HUES48 (cell line): ENCODE data around the gene ERV3-1.
"Not testable (repeated sequence)": the region's sequence is repeated elsewhere in the genome, so short reads cannot be mapped to it uniquely, and the experiment has no call there.

Experiments
- H3K27ac ChIP-seq: one replicate; pipeline ENCODE4 v1.7.0; 2013; ENCODE audit warnings: low read depth, low read length, inconsistent platforms
- H3K27me3 ChIP-seq: 2 replicates; pipeline ENCODE4 v1.6.1; 2013; ENCODE audit warnings: mild to moderate bottlenecking, low read length; ENCODE audit not compliant: control insufficient read depth, insufficient read depth
- H3K36me3 ChIP-seq: 2 replicates; pipeline ENCODE4 v1.6.1; 2013; ENCODE audit warnings: low read length; ENCODE audit not compliant: control insufficient read depth, insufficient read depth
- H3K4me1 ChIP-seq: 2 replicates; pipeline ENCODE4 v1.6.1; 2013; ENCODE audit warnings: mild to moderate bottlenecking, low read length; ENCODE audit not compliant: control insufficient read depth, insufficient read depth
- H3K4me3 ChIP-seq: 2 replicates; pipeline ENCODE4 v1.5.1; 2013; ENCODE audit warnings: mild to moderate bottlenecking, low read depth, low read length
- H3K9ac ChIP-seq: 2 replicates; pipeline ENCODE4 v1.6.1; 2013; ENCODE audit warnings: mild to moderate bottlenecking, low read depth, low read length, moderate library complexity
- H3K9me3 ChIP-seq: 2 replicates; pipeline ENCODE4 v1.6.1; 2013; ENCODE audit warnings: low read length; ENCODE audit not compliant: control insufficient read depth, insufficient read depth

ERV3-1 gene

DNA sequence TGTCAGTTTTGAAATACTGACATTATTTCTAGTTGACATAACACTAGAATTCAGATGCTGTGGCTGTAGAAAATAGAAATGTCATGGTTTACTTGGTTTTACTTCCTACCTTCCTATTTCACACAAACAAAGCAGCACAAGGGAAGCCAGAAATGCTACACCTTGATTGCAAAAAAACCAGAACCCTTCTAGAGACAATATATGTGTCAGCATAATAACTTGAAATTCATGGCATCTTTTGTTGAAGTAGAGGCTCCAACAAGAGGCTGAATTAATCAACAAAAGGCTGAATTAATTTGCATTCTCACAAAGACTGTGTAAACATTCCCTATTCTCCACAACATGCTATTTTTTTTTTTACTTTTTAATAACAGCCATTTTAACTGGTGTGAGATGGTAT is 40.9 kb downstream of the ERV3-1 start:
- H3K27me3 ChIP-seq: no peaks in the 10 kb centered on the region
- H3K36me3 ChIP-seq: no peaks in the 10 kb centered on the region
- no peak overlapping the region for H3K4me3 ChIP-seq
- peaks cover 22% of the 10 kb centered on the region for H3K9me3 ChIP-seq
- H3K4me1 ChIP-seq: no peaks in the 10 kb centered on the region
- no peak overlapping the region for H3K9ac ChIP-seq
- H3K27ac ChIP-seq: no peak overlapping the region

DNA sequence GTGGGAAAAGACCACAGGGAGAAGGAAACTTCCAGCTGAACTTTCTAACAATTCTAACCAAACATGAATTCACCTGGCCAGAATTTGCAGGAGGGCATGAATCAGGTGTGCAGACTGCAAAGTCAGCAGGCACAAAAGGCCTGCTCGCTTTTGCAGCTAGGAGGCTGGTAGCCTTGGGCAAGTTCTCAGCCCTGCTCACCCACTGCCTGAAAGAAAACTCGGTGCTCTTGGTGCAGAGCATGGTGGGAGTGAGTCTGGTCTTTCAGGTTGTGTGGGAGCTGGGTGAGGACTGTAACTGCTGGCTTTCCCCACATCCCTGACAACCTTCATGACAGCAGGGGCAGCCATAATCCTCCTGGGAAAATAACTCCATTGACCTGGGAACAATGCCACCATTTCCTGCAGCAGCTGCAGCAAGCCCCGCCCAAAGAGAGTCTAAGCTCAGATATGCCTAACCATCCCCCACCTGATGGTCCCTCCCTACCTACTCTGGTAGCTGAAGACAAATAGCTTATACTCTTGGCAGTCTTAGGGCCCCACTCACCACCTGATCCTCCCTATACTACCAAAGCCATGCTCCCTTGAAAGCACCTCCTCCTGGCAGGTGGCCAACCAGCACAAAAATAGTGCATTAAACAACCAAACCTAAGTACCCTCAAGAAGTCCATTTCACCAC is 47.3 kb downstream of the ERV3-1 start:
- H3K36me3 ChIP-seq: no peaks in the 10 kb centered on the region
- H3K9ac ChIP-seq: no peak overlapping the region
- no peaks in the 10 kb centered on the region for H3K27me3 ChIP-seq
- H3K27ac ChIP-seq: peak overlapping the region; percentile 15
- H3K4me3 ChIP-seq: no peak overlapping the region
- peaks cover 4% of the 10 kb centered on the region; the same call in 1 of the 2 replicates for H3K9me3 ChIP-seq
- H3K4me1 ChIP-seq: no peaks in the 10 kb centered on the region

DNA sequence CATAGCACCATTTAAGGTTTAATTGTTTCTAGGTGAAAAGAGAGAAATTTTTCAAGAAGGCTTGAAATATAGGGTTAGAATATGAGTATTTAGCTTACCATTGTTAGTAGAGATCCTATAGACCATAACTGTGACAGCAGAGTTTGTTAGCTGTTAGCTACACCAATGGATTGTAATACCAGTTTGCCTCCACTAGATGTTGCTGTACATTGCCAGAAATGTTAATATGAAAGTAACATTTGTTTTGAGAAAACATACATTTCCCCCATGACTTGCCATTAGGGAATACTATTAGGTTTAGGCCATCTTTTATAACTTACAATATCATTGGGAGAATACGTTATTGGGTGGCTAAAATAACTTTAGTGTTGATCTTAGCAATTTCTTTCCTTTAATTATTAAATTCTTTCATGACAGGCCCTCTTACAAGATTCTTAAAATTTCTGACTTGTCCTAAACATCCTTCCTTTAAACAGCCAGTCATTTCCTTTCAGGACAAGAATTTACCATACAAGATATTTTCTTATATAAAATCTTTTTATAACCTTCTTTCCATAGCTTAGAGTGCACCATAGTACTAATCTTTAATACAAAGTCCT is 55.1 kb downstream of the ERV3-1 start:
- H3K36me3 ChIP-seq: no peaks in the 10 kb centered on the region
- H3K9ac ChIP-seq: no peak overlapping the region

DNA sequence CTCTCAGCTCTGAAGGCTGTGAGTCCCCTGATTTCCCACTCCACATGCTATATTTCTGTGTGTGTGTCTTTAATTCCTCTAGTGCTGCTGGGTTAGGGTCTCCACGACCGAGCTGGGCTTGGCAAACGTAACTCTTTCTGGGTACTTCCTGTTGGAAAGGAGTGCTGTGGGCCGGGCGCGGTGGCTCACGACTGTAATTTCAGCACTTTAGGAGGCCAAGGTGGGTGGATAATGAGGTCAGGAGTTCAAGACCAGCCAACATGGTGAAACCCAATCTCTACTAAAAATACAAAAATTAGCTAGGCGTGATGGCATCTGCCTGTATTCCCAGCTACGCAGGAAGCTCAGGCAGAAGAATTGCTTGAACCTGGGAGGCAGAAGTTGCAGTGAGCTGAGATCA is 55.8 kb downstream of the ERV3-1 start:
- H3K27me3 ChIP-seq: peaks cover 28% of the 10 kb centered on the region
- H3K36me3 ChIP-seq, H3K9ac ChIP-seq, H3K4me3 ChIP-seq, H3K9me3 ChIP-seq, H3K4me1 ChIP-seq, H3K27ac ChIP-seq: not testable (repeated sequence)

More for the DNA sequence above, 55.1 kb downstream of the ERV3-1 start:
- H3K4me1 ChIP-seq: peaks cover 4% of the 10 kb centered on the region; the same call in 1 of the 2 replicates
- no peak overlapping the region for H3K27ac ChIP-seq
- no peaks in the 10 kb centered on the region for H3K9me3 ChIP-seq
- no peak overlapping the region for H3K4me3 ChIP-seq
- peaks cover 22% of the 10 kb centered on the region for H3K27me3 ChIP-seq

DNA sequence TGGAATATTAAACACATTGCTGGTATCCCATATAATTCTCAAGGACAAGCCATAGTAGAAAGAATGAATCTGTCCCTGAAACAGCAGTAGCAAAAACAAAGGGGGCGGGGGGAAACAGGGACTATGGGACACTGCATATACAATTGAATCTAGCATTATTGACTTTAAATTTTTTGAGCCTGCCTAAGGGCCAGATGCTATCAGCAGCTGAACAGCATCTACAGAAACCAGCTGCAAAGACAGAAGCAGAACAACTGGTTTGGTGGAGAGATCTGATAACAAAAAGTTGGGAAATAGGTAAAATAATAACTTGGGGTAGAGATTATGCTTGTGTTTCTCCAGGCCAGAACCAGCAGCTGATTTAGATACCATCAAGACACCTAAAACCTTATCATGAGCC is 57.7 kb downstream of the ERV3-1 start:
- not testable (repeated sequence) for H3K9me3 ChIP-seq, H3K4me3 ChIP-seq, H3K27ac ChIP-seq, H3K4me1 ChIP-seq, H3K9ac ChIP-seq, H3K36me3 ChIP-seq
- peaks cover 31% of the 10 kb centered on the region for H3K27me3 ChIP-seq

DNA sequence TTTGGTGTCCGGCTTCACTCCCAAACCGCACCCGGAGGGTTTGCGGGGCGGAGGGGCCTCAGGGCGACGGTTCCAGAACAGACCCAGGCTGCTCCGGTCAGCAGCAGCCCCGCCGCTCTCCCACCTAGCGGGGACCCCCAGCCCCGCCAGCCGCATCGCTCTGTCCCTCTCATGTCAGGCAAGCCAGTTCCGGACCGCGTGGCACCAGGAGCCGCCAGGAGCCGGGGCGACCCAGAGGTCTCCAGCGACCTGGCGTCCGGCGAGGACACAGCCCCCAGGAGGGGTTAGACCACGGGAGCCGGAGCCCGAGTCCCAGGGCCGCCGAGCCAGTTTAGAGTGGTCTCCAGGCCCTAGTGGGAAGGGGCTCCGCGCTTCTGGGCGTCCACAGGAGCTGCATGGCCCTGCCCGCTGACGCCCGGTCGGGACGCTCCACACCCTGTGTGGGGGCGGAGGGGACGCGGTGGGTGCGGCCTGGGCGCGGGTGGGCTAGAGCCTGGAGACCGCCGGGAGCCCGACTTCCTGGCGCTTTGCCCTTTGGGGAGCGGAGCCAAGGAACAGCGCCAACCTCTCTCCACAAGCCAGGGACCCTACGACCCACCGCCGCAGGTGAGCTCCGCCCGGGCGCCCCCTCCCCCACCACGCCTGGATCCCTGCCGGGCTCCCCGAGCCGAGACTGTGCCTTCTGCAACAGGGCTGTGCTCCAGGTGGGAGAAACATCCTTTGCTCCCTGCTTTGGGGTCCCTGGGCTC is 59.1 kb downstream of the ERV3-1 start:
- peak overlapping the region; percentile 75 for H3K4me3 ChIP-seq
- peaks cover 31% of the 10 kb centered on the region for H3K27me3 ChIP-seq
- H3K27ac ChIP-seq: no peak overlapping the region
- H3K4me1 ChIP-seq: peaks cover 4% of the 10 kb centered on the region; the same call in 1 of the 2 replicates
- H3K36me3 ChIP-seq: no peaks in the 10 kb centered on the region
- no peaks in the 10 kb centered on the region for H3K9me3 ChIP-seq
- peak overlapping the region; percentile 45; the same call in 1 of the 2 replicates for H3K9ac ChIP-seq

DNA sequence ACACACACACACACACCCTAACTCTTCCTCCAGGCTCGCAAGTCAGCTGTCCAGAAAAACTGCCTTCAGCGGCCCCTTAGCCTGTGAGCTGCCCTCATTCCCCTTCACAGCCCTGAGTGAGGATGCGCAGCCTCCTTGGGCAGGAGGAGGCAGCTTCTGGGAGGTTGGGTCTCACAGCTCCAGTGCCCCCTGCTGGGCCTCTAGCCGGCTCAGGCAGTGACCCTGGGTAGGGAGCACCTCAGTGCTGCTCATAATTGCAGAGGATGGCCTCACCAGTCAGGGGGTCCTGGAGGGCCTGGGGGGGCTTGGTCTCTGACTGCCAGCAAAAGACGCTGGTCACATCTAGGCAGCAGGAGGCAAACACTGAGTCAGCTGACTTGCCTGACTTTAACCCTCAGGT is 59.7 kb downstream of the ERV3-1 start:
- H3K27ac ChIP-seq: no peak overlapping the region
- peak overlapping the region; percentile 75 for H3K4me3 ChIP-seq
- no peak overlapping the region for H3K9ac ChIP-seq
- H3K36me3 ChIP-seq: no peaks in the 10 kb centered on the region
- no peaks in the 10 kb centered on the region for H3K9me3 ChIP-seq
- peaks cover 31% of the 10 kb centered on the region for H3K27me3 ChIP-seq
- H3K4me1 ChIP-seq: peaks cover 4% of the 10 kb centered on the region; the same call in 1 of the 2 replicates

DNA sequence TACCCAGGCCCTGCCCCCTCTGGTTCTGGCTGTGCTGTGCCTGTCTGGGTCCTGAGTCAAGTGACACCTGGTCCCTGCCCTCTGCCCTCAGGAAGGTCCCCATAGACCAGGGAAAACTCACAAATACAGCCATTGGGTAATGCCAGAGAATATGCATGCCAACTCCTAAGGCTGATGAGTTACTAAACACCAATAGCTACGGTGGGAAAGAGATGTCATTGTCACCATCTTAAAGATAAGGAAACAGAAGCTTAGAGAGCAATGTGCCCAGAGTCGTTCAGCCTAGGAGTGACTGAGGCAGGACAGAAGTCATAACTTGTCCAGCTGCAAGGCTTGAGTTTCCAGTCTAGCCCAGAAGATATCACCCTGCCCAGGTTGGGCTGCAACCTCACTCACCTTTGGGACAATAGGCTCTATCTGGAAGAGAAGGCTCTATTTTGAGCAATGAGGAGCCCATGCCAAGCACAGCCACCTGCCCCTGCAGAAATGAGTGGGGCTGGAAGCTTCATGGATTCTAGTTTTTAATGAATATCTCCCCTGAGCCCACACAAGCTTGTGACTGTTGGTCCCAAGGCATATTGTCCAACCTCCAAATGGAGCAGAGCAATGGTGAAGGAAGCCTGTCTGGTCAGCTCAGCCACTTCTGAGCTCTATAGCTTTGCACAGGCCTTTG is 60.8 kb downstream of the ERV3-1 start:
- no peak overlapping the region for H3K9ac ChIP-seq
- no peak overlapping the region for H3K27ac ChIP-seq
- H3K27me3 ChIP-seq: peaks cover 31% of the 10 kb centered on the region
- H3K4me3 ChIP-seq: no peak overlapping the region
- peaks cover 4% of the 10 kb centered on the region; the same call in 1 of the 2 replicates for H3K4me1 ChIP-seq
- no peaks in the 10 kb centered on the region for H3K36me3 ChIP-seq
- H3K9me3 ChIP-seq: no peaks in the 10 kb centered on the region

DNA sequence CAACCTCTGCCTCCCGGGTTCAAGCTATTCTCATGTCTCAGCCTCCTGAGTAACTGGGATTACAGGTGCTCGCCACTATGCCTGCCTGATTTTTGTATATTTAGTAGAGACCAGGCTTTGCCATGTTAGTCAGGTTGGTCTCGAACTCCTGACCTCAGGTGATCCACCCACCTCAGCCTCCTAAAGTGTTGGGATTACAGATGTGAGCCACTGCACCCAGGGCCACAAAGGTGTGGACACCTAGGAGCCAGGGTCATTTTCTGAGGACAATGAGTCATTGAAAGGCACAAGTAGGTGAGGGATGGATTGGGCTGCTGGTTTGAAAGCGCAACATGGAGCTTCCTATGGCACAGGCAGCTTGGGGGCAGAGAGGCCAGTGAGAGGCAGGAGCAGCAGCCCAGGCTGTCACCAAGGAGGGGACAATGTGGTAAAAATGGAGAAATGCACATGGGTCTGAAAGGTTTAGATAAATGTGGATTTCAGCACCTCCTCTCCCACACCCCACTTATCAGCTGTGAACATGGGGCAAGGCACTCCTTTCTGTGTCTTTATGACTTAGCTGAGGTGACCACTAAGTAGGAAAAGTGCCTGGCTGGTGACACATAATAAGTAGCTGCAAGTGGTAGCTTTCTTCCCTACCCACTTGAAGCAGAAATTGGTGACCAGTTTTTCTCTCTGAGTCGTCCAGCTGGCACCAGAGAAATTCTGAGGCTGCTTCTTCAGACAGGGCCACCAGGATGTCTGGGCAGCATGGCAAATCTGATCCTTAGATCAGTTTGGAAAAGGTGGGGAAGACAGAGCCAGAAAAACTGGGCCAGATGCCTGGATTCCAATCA is 61.6 kb downstream of the ERV3-1 start:
- not testable (repeated sequence) for H3K4me3 ChIP-seq, H3K4me1 ChIP-seq, H3K36me3 ChIP-seq, H3K27ac ChIP-seq, H3K9ac ChIP-seq, H3K9me3 ChIP-seq
- H3K27me3 ChIP-seq: peaks cover 31% of the 10 kb centered on the region
